HG03045 (cell line): Measurements from ENCODE around the gene NLRP8.
"Not testable (repeated sequence)": the region's sequence is repeated elsewhere in the genome, so short reads cannot be mapped to it uniquely, and the experiment has no call there.

Source experiments
- ATAC-seq: cut with Tn5 transposase; IDR thresholded peaks from one replicate; pipeline ENCODE4 v1.9.1; 2021; ENCODE audit warnings: mild to moderate bottlenecking, moderate library complexity; ENCODE audit not compliant: unreplicated experiment

Gene NLRP8

GRCh38 chr19:55962186-55962585 lies 14.6 kb downstream of the NLRP8 start:
- ATAC-seq = no peak

- ATAC-seq = no peak
Observed at GRCh38 chr19:55973982-55974381, 26.4 kb downstream of the NLRP8 start.

- ATAC-seq = no peak
Observed at GRCh38 chr19:55980415-55980814, 32.8 kb downstream of the NLRP8 start.

GRCh38 chr19:55985254-55985653 lies 37.6 kb downstream of the NLRP8 start:
- ATAC-seq = no peak

- no peak for ATAC-seq
Observed at GRCh38 chr19:55986487-55986886, 38.9 kb downstream of the NLRP8 start, which contains the start of gene NLRP5. Gene NLRP5 (plus strand): TSS chr19:55986775.

GRCh38 chr19:55990831-55991230 lies 43.2 kb downstream of the NLRP8 start:
- no peak for ATAC-seq

GRCh38 chr19:55993492-55993891 lies 45.9 kb downstream of the NLRP8 start:
- no peak for ATAC-seq

- ATAC-seq = no peak
Observed at GRCh38 chr19:56014765-56015164, 67.1 kb downstream of the NLRP8 start.

- ATAC-seq = no peak
Observed at GRCh38 chr19:56015756-56016155, 68.1 kb downstream of the NLRP8 start.

- ATAC-seq = not testable (repeated sequence)
Observed at GRCh38 chr19:56019325-56019724, 71.7 kb downstream of the NLRP8 start.

- ATAC-seq = not testable (repeated sequence)
Observed at GRCh38 chr19:56020355-56020975, 72.8 kb downstream of the NLRP8 start.

- ATAC-seq = no peak
Observed at GRCh38 chr19:56026769-56027168, 79.1 kb downstream of the NLRP8 start.
